GM23338 (cell line): Measurements from ENCODE around the gene ATP9B. TPM values are rescaled to one million over a fixed set of nuclear protein-coding genes. Genes with fewer than 3 reads are reported as not detected.
A peak's percentile ranks its signal among the peaks of the same experiment; 100 is the strongest.

Source experiments
- ATAC-seq: fragments of 200-7000 bp; cut with Tn5 transposase; 3 replicates; pipeline ENCODE4 v1.9.1; 2020
- DNase-seq: peaks from one replicate; pipeline ENCODE4 v3.0.0-alpha.2; 2015; ENCODE audit warnings: low spot score
- H2AFZ ChIP-seq: fragments of 200-600 bp; sonication (generic); 2 replicates; pipeline ENCODE4 v1.8.0; 2016; ENCODE audit warnings: antibody characterized with exemption, mild to moderate bottlenecking, moderate library complexity
- H3F3A ChIP-seq: fragments of 200-600 bp; sonication (generic); replicated peaks from 2 replicates; pipeline ENCODE4 v1.8.0; 2017; ENCODE audit warnings: antibody characterized with exemption, mixed run types, low read depth
- H3K27ac ChIP-seq: fragments of 200-600 bp; sonication (generic); 2 replicates; pipeline ENCODE4 v1.6.1; 2016; ENCODE audit warnings: low read depth
- H3K27me3 ChIP-seq: fragments of 200-600 bp; sonication (generic); 2 replicates; pipeline ENCODE4 v1.8.0; 2016; ENCODE audit warnings: mild to moderate bottlenecking, mixed run types, moderate library complexity; ENCODE audit not compliant: insufficient read depth
- H3K36me3 ChIP-seq: fragments of 200-600 bp; sonication (generic); 2 replicates; pipeline ENCODE4 v1.8.0; 2016; ENCODE audit warnings: mild to moderate bottlenecking; ENCODE audit not compliant: insufficient read depth
- H3K4me1 ChIP-seq: fragments of 200-600 bp; sonication (generic); 2 replicates; pipeline ENCODE4 v1.8.0; 2016; ENCODE audit warnings: mild to moderate bottlenecking, moderate library complexity; ENCODE audit not compliant: insufficient read depth
- H3K4me2 ChIP-seq: fragments of 200-600 bp; sonication (generic); 2 replicates; pipeline ENCODE4 v1.7.1; 2017; ENCODE audit warnings: mixed run types
- H3K4me3 ChIP-seq: fragments of 200-600 bp; sonication (generic); 2 replicates; pipeline ENCODE4 v1.6.1; 2016; ENCODE audit warnings: mixed run types
- H3K79me2 ChIP-seq: fragments of 200-600 bp; sonication (generic); replicated peaks from 2 replicates; pipeline ENCODE4 v1.8.0; 2017; ENCODE audit warnings: mild to moderate bottlenecking; ENCODE audit not compliant: insufficient read depth
- H3K9me2 ChIP-seq: fragments of 200-600 bp; sonication (generic); 2 replicates; pipeline ENCODE4 v1.8.0; 2017; ENCODE audit not compliant: insufficient read depth
- H4K20me1 ChIP-seq: fragments of 200-600 bp; sonication (generic); replicated peaks from 2 replicates; pipeline ENCODE4 v1.8.0; 2017; ENCODE audit warnings: mild to moderate bottlenecking; ENCODE audit not compliant: insufficient read depth
- H3K27ac Mint-ChIP-seq: 2 replicates; pipeline ENCODE4 v1.8.0; 2020; ENCODE audit warnings: inconsistent platforms, mild to moderate bottlenecking, moderate library complexity, mixed read lengths
- H3K27me3 Mint-ChIP-seq: 3 replicates; pipeline ENCODE4 v1.8.0; 2022; ENCODE audit warnings: low read depth, mild to moderate bottlenecking, moderate library complexity, mixed read lengths, inconsistent platforms; ENCODE audit not compliant: insufficient read depth, poor library complexity
- H3K36me3 Mint-ChIP-seq: 3 replicates; pipeline ENCODE4 v1.8.0; 2021; ENCODE audit warnings: low read depth, mild to moderate bottlenecking, inconsistent platforms, moderate library complexity, mixed read lengths
- H3K4me1 Mint-ChIP-seq: 3 replicates; pipeline ENCODE4 v1.8.0; 2020; ENCODE audit warnings: mild to moderate bottlenecking, inconsistent platforms, mixed read lengths
- H3K4me3 Mint-ChIP-seq: 3 replicates; pipeline ENCODE4 v1.8.0; 2021; ENCODE audit warnings: moderate library complexity, mild to moderate bottlenecking, inconsistent platforms, mixed read lengths
- H3K9me3 Mint-ChIP-seq: 3 replicates; pipeline ENCODE4 v1.8.0; 2020; ENCODE audit warnings: moderate library complexity, mild to moderate bottlenecking, inconsistent platforms, mixed read lengths
- CREB1 ChIP-seq: fragments of 250-450 bp; sonication (Bioruptor Pico); IDR thresholded peaks from 2 replicates; pipeline ENCODE4 v1.5.0; 2020; ENCODE audit warnings: low read depth, mild to moderate bottlenecking, moderate library complexity
- EZH2 ChIP-seq: fragments of 200-600 bp; sonication (generic); IDR thresholded peaks from one replicate; pipeline ENCODE4 v1.8.0; 2017; ENCODE audit warnings: antibody characterized with exemption, mild to moderate bottlenecking, low read depth; ENCODE audit not compliant: unreplicated experiment
- EZH2phosphoT487 ChIP-seq: fragments of 200-600 bp; sonication (generic); IDR thresholded peaks from one replicate; pipeline ENCODE4 v1.8.1; 2018; ENCODE audit warnings: antibody characterized with exemption; ENCODE audit not compliant: unreplicated experiment
- JUNB ChIP-seq: IDR thresholded peaks from one replicate; pipeline ENCODE4 v1.6.1; 2016; ENCODE audit warnings: antibody characterized with exemption; ENCODE audit not compliant: unreplicated experiment
- NANOG ChIP-seq: IDR thresholded peaks from 2 replicates; pipeline ENCODE4 v1.6.1; 2016; ENCODE audit warnings: antibody characterized with exemption, borderline replicate concordance
- POLR2AphosphoS5 ChIP-seq: IDR thresholded peaks from 2 replicates; pipeline ENCODE4 v1.6.1; 2016; ENCODE audit warnings: antibody characterized with exemption, low read depth
- STAT1 ChIP-seq: IDR thresholded peaks from one replicate; pipeline ENCODE4 v1.6.1; 2016; ENCODE audit warnings: antibody characterized with exemption; ENCODE audit not compliant: unreplicated experiment
- ZNF114 ChIP-seq: fragments of 250-450 bp; sonication (Bioruptor Pico); IDR thresholded peaks from 2 replicates; pipeline ENCODE4 v1.5.0; 2020; ENCODE audit warnings: mild to moderate bottlenecking, moderate library complexity
- ZNF331 ChIP-seq: fragments of 250-450 bp; sonication (Bioruptor Pico); IDR thresholded peaks from 2 replicates; pipeline ENCODE4 v1.5.0; 2020; ENCODE audit warnings: low read depth, mild to moderate bottlenecking, moderate library complexity
- polyA plus RNA-seq: library from polyadenylated mRNA; unstranded; fragments of >200 nt; fragmentation: Nextera tagmentation; extraction: Ambion mirVana; gene quantifications from 2 replicates; pipeline ENCODE4 v1.2.1, GENCODE V29; 2016
- total RNA-seq: library from RNA; depleted of rRNA; stranded (reverse); fragments of >200 nt; shearing (Covaris generic); gene quantifications from 2 replicates; pipeline ENCODE4 v1.2.3, GENCODE V29; 2014
- TF ChIP-seq, protein P1 (sequence below), 2 experiments: fragments of 200-600 bp in 1 of 2; sonication (generic) in 1 of 2; conservative IDR thresholded peaks; 2 replicates each; pipeline versions ENCODE4 v1.5.1 to v1.6.1; 2016 to 2017; ENCODE audit warnings: antibody characterized with exemption in 2 of 2, low read depth in 2 of 2, mild to moderate bottlenecking in 2 of 2, moderate library complexity in 1 of 2
- TF ChIP-seq, protein P2 (sequence below): fragments of 250-450 bp; sonication (Bioruptor Pico); IDR thresholded peaks from 2 replicates; pipeline ENCODE4 v1.5.0; 2020; ENCODE audit warnings: mild to moderate bottlenecking, moderate library complexity
- TF ChIP-seq, protein P3 (sequence below): IDR thresholded peaks from one replicate; pipeline ENCODE4 v1.6.1; 2018; ENCODE audit warnings: antibody characterized with exemption; ENCODE audit not compliant: unreplicated experiment

The ATP9B gene
- total and polyA plus RNA-seq, 2 experiments from 2014 or later: 14.2 to 25.6 TPM

DNA sequence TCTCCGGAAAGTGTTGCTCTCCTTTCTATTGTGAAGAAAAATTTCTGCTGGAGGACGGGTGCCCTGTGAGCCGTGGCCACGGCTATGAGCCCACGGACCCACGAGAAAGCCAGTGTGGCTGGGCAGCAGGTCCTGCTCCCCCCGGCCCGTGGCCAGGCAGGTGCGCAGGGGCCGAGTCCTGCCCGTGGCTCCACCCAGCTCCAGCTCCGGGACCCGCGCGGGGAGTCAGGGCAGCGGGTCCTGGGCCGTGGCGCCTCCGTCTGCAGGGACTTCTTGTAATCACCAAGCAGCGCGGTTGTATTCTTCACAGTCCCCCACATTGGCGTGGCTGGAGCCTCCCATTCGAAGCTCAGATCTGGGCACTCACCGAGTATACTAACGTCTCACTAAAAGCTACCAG, 46.6 kb upstream of the ATP9B start (continued):
- TF ChIP-seq, protein P1, sequence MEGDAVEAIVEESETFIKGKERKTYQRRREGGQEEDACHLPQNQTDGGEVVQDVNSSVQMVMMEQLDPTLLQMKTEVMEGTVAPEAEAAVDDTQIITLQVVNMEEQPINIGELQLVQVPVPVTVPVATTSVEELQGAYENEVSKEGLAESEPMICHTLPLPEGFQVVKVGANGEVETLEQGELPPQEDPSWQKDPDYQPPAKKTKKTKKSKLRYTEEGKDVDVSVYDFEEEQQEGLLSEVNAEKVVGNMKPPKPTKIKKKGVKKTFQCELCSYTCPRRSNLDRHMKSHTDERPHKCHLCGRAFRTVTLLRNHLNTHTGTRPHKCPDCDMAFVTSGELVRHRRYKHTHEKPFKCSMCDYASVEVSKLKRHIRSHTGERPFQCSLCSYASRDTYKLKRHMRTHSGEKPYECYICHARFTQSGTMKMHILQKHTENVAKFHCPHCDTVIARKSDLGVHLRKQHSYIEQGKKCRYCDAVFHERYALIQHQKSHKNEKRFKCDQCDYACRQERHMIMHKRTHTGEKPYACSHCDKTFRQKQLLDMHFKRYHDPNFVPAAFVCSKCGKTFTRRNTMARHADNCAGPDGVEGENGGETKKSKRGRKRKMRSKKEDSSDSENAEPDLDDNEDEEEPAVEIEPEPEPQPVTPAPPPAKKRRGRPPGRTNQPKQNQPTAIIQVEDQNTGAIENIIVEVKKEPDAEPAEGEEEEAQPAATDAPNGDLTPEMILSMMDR (conservative IDR thresholded peaks at IDR 0.05; ENCODE audit: low read depth in 2 of 2): no peak
- TF ChIP-seq ZNF114 (CRISPR knock-in tag): no peak

DNA sequence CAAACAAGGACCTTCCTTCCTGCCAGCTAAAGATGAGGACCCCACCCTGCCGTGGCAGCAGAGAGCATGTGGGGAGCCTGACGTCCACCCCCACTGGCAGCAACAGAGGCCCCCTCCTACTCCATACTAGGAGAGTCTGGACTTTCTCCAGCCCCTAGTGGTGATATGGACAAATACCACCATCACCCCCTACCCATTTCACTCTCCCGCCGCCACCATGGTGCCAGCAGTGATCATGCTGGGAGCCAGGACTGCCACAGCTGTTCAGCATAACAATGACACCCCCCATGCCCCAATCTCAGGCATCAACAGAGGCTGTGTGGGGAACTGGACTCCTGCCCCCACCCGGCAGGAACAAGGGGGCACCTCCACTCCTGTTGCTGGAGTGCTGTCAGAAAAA, 42.7 kb upstream of the ATP9B start:
- no peaks in the 10 kb centered on the region for H3F3A ChIP-seq
- H3K36me3 Mint-ChIP-seq: peaks cover 17% of the 10 kb centered on the region
- H3K27ac ChIP-seq: no peak overlapping the region
- no peaks in the 10 kb centered on the region for H4K20me1 ChIP-seq
- H3K27me3 Mint-ChIP-seq: peaks cover 4% of the 10 kb centered on the region
- H3K4me1 ChIP-seq: peaks cover 6% of the 10 kb centered on the region
- H3K4me2 ChIP-seq: 0 out of 2 replicates have a peak overlapping the region, but pooled peaks have one; percentile 31
- peak overlapping the region; percentile 66 for H2AFZ ChIP-seq
- no peaks in the 10 kb centered on the region for H3K36me3 ChIP-seq
- DNase-seq (peak; percentile 70), ATAC-seq (peak; percentile 98)
- H3K9me3 Mint-ChIP-seq: peaks cover 55% of the 10 kb centered on the region
- peaks cover 8% of the 10 kb centered on the region; the same call in 2 of the 3 replicates for H3K4me1 Mint-ChIP-seq
- H3K27ac Mint-ChIP-seq: no peak overlapping the region
- no peaks in the 10 kb centered on the region for H3K79me2 ChIP-seq
- H3K4me3 Mint-ChIP-seq: no peak overlapping the region
- no peak overlapping the region for H3K4me3 ChIP-seq
- H3K9me2 ChIP-seq: 0 out of 2 replicates have a peak, but pooled peaks cover 4% of the 10 kb centered on the region
- no peaks in the 10 kb centered on the region for H3K27me3 ChIP-seq
- TF ChIP-seq POLR2AphosphoS5 (no peak), CREB1 (CRISPR knock-in tag) (no peak), ZNF114 (CRISPR knock-in tag) (0 out of 2 replicates have a peak, but pooled peaks have one; percentile 22), NANOG (no peak), EZH2phosphoT487 (no peak), EZH2 (no peak), STAT1 (no peak), ZNF331 (no peak), JUNB (no peak)
- TF ChIP-seq, protein P2, sequence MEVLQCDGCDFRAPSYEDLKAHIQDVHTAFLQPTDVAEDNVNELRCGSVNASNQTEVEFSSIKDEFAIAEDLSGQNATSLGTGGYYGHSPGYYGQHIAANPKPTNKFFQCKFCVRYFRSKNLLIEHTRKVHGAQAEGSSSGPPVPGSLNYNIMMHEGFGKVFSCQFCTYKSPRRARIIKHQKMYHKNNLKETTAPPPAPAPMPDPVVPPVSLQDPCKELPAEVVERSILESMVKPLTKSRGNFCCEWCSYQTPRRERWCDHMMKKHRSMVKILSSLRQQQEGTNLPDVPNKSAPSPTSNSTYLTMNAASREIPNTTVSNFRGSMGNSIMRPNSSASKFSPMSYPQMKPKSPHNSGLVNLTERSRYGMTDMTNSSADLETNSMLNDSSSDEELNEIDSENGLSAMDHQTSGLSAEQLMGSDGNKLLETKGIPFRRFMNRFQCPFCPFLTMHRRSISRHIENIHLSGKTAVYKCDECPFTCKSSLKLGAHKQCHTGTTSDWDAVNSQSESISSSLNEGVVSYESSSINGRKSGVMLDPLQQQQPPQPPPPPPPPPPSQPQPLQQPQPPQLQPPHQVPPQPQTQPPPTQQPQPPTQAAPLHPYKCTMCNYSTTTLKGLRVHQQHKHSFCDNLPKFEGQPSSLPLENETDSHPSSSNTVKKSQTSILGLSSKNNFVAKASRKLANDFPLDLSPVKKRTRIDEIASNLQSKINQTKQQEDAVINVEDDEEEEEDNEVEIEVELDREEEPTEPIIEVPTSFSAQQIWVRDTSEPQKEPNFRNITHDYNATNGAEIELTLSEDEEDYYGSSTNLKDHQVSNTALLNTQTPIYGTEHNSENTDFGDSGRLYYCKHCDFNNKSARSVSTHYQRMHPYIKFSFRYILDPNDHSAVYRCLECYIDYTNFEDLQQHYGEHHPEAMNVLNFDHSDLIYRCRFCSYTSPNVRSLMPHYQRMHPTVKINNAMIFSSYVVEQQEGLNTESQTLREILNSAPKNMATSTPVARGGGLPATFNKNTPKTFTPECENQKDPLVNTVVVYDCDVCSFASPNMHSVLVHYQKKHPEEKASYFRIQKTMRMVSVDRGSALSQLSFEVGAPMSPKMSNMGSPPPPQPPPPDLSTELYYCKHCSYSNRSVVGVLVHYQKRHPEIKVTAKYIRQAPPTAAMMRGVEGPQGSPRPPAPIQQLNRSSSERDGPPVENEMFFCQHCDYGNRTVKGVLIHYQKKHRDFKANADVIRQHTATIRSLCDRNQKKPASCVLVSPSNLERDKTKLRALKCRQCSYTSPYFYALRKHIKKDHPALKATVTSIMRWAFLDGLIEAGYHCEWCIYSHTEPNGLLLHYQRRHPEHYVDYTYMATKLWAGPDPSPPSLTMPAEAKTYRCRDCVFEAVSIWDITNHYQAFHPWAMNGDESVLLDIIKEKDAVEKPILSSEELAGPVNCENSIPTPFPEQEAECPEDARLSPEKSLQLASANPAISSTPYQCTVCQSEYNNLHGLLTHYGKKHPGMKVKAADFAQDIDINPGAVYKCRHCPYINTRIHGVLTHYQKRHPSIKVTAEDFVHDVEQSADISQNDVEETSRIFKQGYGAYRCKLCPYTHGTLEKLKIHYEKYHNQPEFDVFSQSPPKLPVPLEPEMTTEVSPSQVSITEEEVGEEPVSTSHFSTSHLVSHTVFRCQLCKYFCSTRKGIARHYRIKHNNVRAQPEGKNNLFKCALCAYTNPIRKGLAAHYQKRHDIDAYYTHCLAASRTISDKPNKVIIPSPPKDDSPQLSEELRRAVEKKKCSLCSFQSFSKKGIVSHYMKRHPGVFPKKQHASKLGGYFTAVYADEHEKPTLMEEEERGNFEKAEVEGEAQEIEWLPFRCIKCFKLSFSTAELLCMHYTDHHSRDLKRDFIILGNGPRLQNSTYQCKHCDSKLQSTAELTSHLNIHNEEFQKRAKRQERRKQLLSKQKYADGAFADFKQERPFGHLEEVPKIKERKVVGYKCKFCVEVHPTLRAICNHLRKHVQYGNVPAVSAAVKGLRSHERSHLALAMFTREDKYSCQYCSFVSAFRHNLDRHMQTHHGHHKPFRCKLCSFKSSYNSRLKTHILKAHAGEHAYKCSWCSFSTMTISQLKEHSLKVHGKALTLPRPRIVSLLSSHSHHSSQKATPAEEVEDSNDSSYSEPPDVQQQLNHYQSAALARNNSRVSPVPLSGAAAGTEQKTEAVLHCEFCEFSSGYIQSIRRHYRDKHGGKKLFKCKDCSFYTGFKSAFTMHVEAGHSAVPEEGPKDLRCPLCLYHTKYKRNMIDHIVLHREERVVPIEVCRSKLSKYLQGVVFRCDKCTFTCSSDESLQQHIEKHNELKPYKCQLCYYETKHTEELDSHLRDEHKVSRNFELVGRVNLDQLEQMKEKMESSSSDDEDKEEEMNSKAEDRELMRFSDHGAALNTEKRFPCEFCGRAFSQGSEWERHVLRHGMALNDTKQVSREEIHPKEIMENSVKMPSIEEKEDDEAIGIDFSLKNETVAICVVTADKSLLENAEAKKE (CRISPR knock-in tag): no peak
- TF ChIP-seq, protein P3, sequence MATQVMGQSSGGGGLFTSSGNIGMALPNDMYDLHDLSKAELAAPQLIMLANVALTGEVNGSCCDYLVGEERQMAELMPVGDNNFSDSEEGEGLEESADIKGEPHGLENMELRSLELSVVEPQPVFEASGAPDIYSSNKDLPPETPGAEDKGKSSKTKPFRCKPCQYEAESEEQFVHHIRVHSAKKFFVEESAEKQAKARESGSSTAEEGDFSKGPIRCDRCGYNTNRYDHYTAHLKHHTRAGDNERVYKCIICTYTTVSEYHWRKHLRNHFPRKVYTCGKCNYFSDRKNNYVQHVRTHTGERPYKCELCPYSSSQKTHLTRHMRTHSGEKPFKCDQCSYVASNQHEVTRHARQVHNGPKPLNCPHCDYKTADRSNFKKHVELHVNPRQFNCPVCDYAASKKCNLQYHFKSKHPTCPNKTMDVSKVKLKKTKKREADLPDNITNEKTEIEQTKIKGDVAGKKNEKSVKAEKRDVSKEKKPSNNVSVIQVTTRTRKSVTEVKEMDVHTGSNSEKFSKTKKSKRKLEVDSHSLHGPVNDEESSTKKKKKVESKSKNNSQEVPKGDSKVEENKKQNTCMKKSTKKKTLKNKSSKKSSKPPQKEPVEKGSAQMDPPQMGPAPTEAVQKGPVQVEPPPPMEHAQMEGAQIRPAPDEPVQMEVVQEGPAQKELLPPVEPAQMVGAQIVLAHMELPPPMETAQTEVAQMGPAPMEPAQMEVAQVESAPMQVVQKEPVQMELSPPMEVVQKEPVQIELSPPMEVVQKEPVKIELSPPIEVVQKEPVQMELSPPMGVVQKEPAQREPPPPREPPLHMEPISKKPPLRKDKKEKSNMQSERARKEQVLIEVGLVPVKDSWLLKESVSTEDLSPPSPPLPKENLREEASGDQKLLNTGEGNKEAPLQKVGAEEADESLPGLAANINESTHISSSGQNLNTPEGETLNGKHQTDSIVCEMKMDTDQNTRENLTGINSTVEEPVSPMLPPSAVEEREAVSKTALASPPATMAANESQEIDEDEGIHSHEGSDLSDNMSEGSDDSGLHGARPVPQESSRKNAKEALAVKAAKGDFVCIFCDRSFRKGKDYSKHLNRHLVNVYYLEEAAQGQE: no peak
